HepG2 (cell line): ENCODE measurements around the gene SENP6. TPM values are rescaled to one million over a fixed set of nuclear protein-coding genes. Genes with fewer than 3 reads are reported as not detected.

Experiments used
- ATAC-seq: fragments of 200-7000 bp; cut with Tn5 transposase; 3 replicates; pipeline ENCODE4 v1.9.1; 2020; ENCODE audit warnings: mild to moderate bottlenecking, moderate library complexity
- BruUV-seq: library from RNA; stranded (reverse); fragments of 400-500 nt; replicated peaks from 2 replicates; lab custom pipeline; 2021; lab: Mats Ljungman, UMichigan
- CTCF ChIA-PET: fragments of 300-600 bp; formaldehyde crosslinking; extraction: SDS; loops from one replicate; lab custom pipeline; 2021; ENCODE audit warnings: low total read pairs, inconsistent platforms, low intra/inter-chr PET ratio; lab: Yijun Ruan, JAX
- POLR2A ChIA-PET: fragments of 350-600 bp; sonication (Branson Sonifier 250); formaldehyde crosslinking; loops from one replicate; lab custom pipeline; 2020; ENCODE audit warnings: antibody characterized with exemption, inconsistent platforms; lab: Yijun Ruan, JAX
- DNase-seq: peaks from one replicate; pipeline ENCODE4 v3.0.0-alpha.2; 2015; ENCODE audit warnings: low spot score
- FAIRE-seq: peaks from 3 replicates; lab custom pipeline; 2011; peaks lifted over from hg19 to GRCh38; lab: Jason Lieb, UNC
- H2AFZ ChIP-seq: one replicate; pipeline ENCODE4 v1.6.1; 2011; ENCODE audit warnings: low read length, inconsistent platforms
- H3K27ac ChIP-seq: fragments of 300-600 bp; 3 replicates; pipeline ENCODE4 v1.8.0; 2011; ENCODE audit warnings: mixed run types, mild to moderate bottlenecking, mixed read lengths, low read length, inconsistent platforms; ENCODE audit not compliant: insufficient read depth; ENCODE audit errors: extremely low read length
- H3K27me3 ChIP-seq, 2 experiments: fragments of 200-600 bp in 1 of 2; 2 replicates in 1 of 2; 3 replicates in 1 of 2; pipeline versions ENCODE4 v1.6.0 to v1.8.0; 2011; ENCODE audit warnings: low read length in 2 of 2, mild to moderate bottlenecking in 2 of 2, moderate library complexity in 2 of 2, inconsistent platforms in 1 of 2; ENCODE audit not compliant: insufficient read depth in 2 of 2, control insufficient read depth in 1 of 2
- H3K36me3 ChIP-seq, 2 experiments: fragments of 200-600 bp in 1 of 2; replicated peaks in 1 of 2; 2 replicates in 1 of 2; 3 replicates in 1 of 2; pipeline versions ENCODE4 v1.5.1 to v1.8.0; 2011; ENCODE audit warnings: low read length in 2 of 2, inconsistent platforms in 1 of 2; ENCODE audit not compliant: insufficient read depth in 2 of 2, control insufficient read depth in 1 of 2
- H3K4me1 ChIP-seq: 2 replicates; pipeline ENCODE4 v1.5.1; 2012; ENCODE audit warnings: low read length, inconsistent platforms; ENCODE audit not compliant: insufficient read depth
- H3K4me2 ChIP-seq: 2 replicates; pipeline ENCODE4 v1.6.0; 2011; ENCODE audit warnings: low read depth, low read length, inconsistent platforms
- H3K4me3 ChIP-seq, 3 experiments: fragments of 200-600 bp in 1 of 3; sonication (generic), shearing (Covaris generic) in 1 of 3; replicated peaks in 1 of 3; 2 replicates each; pipeline ENCODE4 v1.5.1; 2011 to 2016; ENCODE audit warnings: low read length in 3 of 3, inconsistent platforms in 2 of 3, low read depth in 2 of 3, mild to moderate bottlenecking in 2 of 3, control low read depth in 1 of 3, mixed read lengths in 1 of 3; ENCODE audit not compliant: insufficient read depth in 1 of 3
- H3K79me2 ChIP-seq: one replicate; pipeline ENCODE4 v1.6.1; 2011; ENCODE audit warnings: low read length, inconsistent platforms; ENCODE audit not compliant: insufficient read depth
- H3K9ac ChIP-seq: 2 replicates; pipeline ENCODE4 v1.6.0; 2011; ENCODE audit warnings: mild to moderate bottlenecking, low read depth, low read length, inconsistent platforms; ENCODE audit not compliant: insufficient read depth
- H3K9me3 ChIP-seq: 2 replicates; pipeline ENCODE4 v1.5.1; 2012; ENCODE audit warnings: mild to moderate bottlenecking, low read length
- H4K20me1 ChIP-seq: 2 replicates; pipeline ENCODE4 v1.6.0; 2011; ENCODE audit warnings: inconsistent platforms, mild to moderate bottlenecking, low read length, moderate library complexity; ENCODE audit not compliant: insufficient read depth
- IRX3 ChIP-seq: sonication (generic); formaldehyde crosslinking; IDR thresholded peaks from 2 replicates; pipeline ENCODE4 v1.8.1; 2023; ENCODE audit warnings: mild to moderate bottlenecking, low read depth, missing genetic modification reagents, borderline replicate concordance
- LBX2 ChIP-seq: sonication (generic); formaldehyde crosslinking; IDR thresholded peaks from 2 replicates; pipeline ENCODE4 v1.5.0; 2020; ENCODE audit warnings: missing genetic modification reagents, mild to moderate bottlenecking, borderline replicate concordance
- RFX5 ChIP-seq: IDR thresholded peaks from 2 replicates; pipeline ENCODE4 v1.6.1; 2011; ENCODE audit warnings: low read depth, low read length, improper control_type of control experiment
- RXRB ChIP-seq: IDR thresholded peaks from 2 replicates; pipeline ENCODE4 v1.6.1; 2016; ENCODE audit warnings: borderline replicate concordance, missing genetic modification reagents, missing compliant biosample characterization
- U2AF2 ChIP-seq: fragments of 200-400 bp; formaldehyde crosslinking; IDR thresholded peaks from 2 replicates; pipeline ENCODE4 v1.6.1; 2017; ENCODE audit warnings: low read depth, mild to moderate bottlenecking, low read length
- ZBTB42 ChIP-seq: sonication (generic); formaldehyde crosslinking; IDR thresholded peaks from 2 replicates; pipeline ENCODE4 v1.5.0; 2020; ENCODE audit warnings: mild to moderate bottlenecking, missing genetic modification reagents
- ZNF101 ChIP-seq: sonication (generic); formaldehyde crosslinking; IDR thresholded peaks from 2 replicates; pipeline ENCODE4 v1.4.0; 2020; ENCODE audit warnings: mild to moderate bottlenecking, low read depth, missing genetic modification reagents, borderline replicate concordance
- ZNF20 ChIP-seq: sonication (generic); formaldehyde crosslinking; IDR thresholded peaks from 2 replicates; pipeline ENCODE4 v1.4.0; 2020; ENCODE audit warnings: mild to moderate bottlenecking, moderate library complexity, missing genetic modification reagents
- ZNF546 ChIP-seq: sonication (generic); formaldehyde crosslinking; conservative IDR thresholded peaks from 2 replicates; pipeline ENCODE4 v1.8.1; 2023; ENCODE audit warnings: mild to moderate bottlenecking, missing genetic modification reagents
- ZNF552 ChIP-seq: sonication (generic); formaldehyde crosslinking; IDR thresholded peaks from 2 replicates; pipeline ENCODE4 v1.9.0; 2022; ENCODE audit warnings: missing genetic modification reagents, mild to moderate bottlenecking, borderline replicate concordance
- ZNF609 ChIP-seq: sonication (generic); formaldehyde crosslinking; IDR thresholded peaks from 2 replicates; pipeline ENCODE4 v1.4.0; 2020; ENCODE audit warnings: mild to moderate bottlenecking, missing genetic modification reagents, borderline replicate concordance
- WGBS: methylation state at CpG from one replicate; pipeline ENCODE4 v1.1.6; 2017; ENCODE audit warnings: low lambda C conversion rate; 5-methylcytosine and 5-hydroxymethylcytosine counted together
- in situ Hi-C: cut with HindIII; loops from 2 replicates; pipeline ENCODE4 v1.10.0; 2017; ENCODE audit warnings: low pct_unique_long_range_greater_than_20kb; ENCODE audit not compliant: extremely low pct_ligation_motif_present
- intact Hi-C: fragments of 100-400 bp; cut with micrococcal nuclease; formaldehyde crosslinking; loops from one replicate; pipeline ENCODE4 v1.10.0; 2022; ENCODE audit not compliant: unreplicated experiment
- polyA plus RNA-seq, 8 experiments: library from polyadenylated mRNA; depleted of rRNA in 3 of 8; stranded (reverse) in 7 of 8; unstranded in 1 of 8; fragments of >200 nt; fragmentation: Illumina TruSeq in 4 of 8; extraction: Trizol in 4 of 8; gene quantifications; 2 replicates each; pipeline versions ENCODE4 v1.2.1 to v1.2.3, GENCODE V29; 2011 to 2016; ENCODE audit warnings: low read depth in 4 of 8, missing spikeins in 1 of 8, mixed read lengths in 1 of 8; ENCODE audit not compliant: insufficient read depth in 1 of 8
- total RNA-seq, 5 experiments: library from RNA; depleted of rRNA; stranded (reverse); fragments of >200 nt; fragmentation: Illumina TruSeq; extraction: Trizol; gene quantifications; 2 replicates each; pipeline ENCODE4 v1.2.3, GENCODE V29; 2016; ENCODE audit warnings: low read depth in 1 of 5

SENP6 gene
- total and polyA plus RNA-seq, 2 of the 13 experiments (the other 11 are each of a cell fraction or from before 2014, with no cell fraction given), result 21.9 to 50.1 TPM

- TF ChIP-seq ZNF552 (no peak), RXRB (CRISPR knock-in tag) (no peak), RFX5 (no peak), ZNF20 (CRISPR knock-in tag) (no peak)
Measured at GRCh38 chr6:75556240-75556639, 45.4 kb upstream of the SENP6 start (continued).

GRCh38 chr6:75557068-75557467 lies 44.6 kb upstream of the SENP6 start:
- Histone ChIP-seq H3K27me3 (no peaks in the 10 kb centered on the region; a peak in 2 of 5 replicates), H3K4me2 (no peak overlapping the region), H3K4me3 (no peak overlapping the region), H3K9me3 (no peaks in the 10 kb centered on the region), H3K4me1 (no peaks in the 10 kb centered on the region), H3K27ac (no peak overlapping the region), H3K79me2 (no peaks in the 10 kb centered on the region), H2AFZ (no peak overlapping the region), H3K9ac (no peak overlapping the region)
- WGBS, result 83% methylated on average over 1 of the region's 1 CpG
- BruUV-seq, result no TSS peak
- in situ Hi-C loops (no loop called here), intact Hi-C loops (no loop called here)
- ChIA-PET CTCF (no interaction called here), POLR2A (no interaction called here)
- DNase-seq (no peak), ATAC-seq (no peak)
- TF ChIP-seq IRX3 (CRISPR knock-in tag), result no peak
- TF ChIP-seq ZNF609, result no peak
- no peak for TF ChIP-seq ZNF546 (CRISPR knock-in tag)
- TF ChIP-seq LBX2 (CRISPR knock-in tag), result no peak
- no peak for TF ChIP-seq ZNF101
- TF ChIP-seq U2AF2, result no peak
- no peak for TF ChIP-seq ZBTB42
- TF ChIP-seq, all 625 proteins: peak for 0
- no peak for FAIRE-seq
- no peaks in the 10 kb centered on the region for H4K20me1 ChIP-seq
- H3K36me3 ChIP-seq, result no peaks in the 10 kb centered on the region
